ENCODE measurements around the gene IL5.
"Not testable (repeated sequence)": the region's sequence is repeated elsewhere in the genome, so short reads cannot be mapped to it uniquely, and the experiment has no call there.

IL5 gene

DNA sequence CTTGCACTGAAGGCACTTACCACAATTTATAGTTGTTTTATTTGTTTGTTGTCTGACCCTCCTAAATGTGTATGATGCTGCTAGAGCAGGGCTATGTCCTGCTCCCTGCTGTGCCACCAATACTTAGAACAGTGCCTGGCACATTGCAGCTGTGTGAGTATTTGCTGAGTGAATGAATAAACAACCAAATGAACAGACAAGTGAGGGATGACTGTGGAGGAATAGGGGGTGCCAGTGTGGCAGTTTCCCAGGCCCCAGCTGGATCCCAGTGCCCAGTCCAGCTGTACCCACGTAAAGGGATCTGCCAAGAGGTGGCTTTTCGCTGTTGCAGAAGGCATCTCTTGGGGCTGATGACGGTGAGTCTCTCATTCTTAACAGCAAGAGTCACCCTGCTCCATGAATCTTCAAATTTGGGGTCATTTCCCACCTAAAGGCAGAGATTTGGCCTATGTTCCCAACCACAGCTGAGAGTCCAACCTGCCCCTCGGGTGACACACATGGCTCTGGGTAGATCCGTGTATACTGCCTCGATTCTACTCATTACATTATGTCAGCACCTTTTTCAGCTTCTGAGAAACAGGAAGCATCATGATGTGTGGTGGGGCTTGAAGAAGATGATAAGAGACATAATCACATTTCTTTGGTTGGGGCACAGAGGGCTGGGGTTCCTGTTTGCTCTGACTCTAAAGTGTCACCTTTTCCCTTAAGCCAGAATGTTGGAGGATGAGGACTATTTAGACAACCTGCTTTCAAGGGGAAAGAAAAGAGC, 14.3 kb downstream of the IL5 start:
- peak; percentile 16 for DNase-seq

DNA sequence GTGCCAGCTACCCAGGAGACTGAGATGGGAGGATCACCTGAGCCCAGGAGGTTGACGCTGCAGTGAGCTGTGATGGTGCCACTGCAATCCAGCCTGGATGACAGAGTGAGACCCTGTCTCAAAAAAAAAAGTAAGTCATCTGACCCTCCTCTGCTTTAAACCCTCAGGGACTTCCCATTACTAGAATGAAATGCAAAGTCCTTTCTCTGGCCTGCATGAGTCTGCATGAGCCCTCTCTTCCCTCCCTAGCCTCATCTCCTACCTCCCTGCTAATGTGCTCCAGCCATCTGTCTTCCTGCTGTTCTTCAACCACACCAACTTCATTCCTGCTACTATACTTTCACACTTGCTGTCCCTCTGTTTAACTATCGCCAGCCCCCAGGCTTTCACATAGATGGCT, 15.3 kb downstream of the IL5 start:
- DNase-seq = no peak

- no peak for DNase-seq
Measured at GRCh38 chr5:132526974-132527564, 16.3 kb downstream of the IL5 start.

- DNase-seq = peak; percentile 62
Measured at GRCh38 chr5:132526290-132526973, 16.9 kb downstream of the IL5 start.

GRCh38 chr5:132525299-132525724, 18.0 kb downstream of the IL5 start:
- no peak for DNase-seq

GRCh38 chr5:132524877-132525276, 18.4 kb downstream of the IL5 start:
- not testable (repeated sequence) for DNase-seq

GRCh38 chr5:132522067-132522466, 21.3 kb downstream of the IL5 start:
- DNase-seq = not testable (repeated sequence)

- DNase-seq = not testable (repeated sequence)
Measured at GRCh38 chr5:132513618-132514336, 29.5 kb downstream of the IL5 start.

GRCh38 chr5:132510076-132510475, 33.2 kb downstream of the IL5 start:
- no peak for DNase-seq

- DNase-seq = peak; percentile 30
Measured at GRCh38 chr5:132506094-132506692, 37.1 kb downstream of the IL5 start.

DNA sequence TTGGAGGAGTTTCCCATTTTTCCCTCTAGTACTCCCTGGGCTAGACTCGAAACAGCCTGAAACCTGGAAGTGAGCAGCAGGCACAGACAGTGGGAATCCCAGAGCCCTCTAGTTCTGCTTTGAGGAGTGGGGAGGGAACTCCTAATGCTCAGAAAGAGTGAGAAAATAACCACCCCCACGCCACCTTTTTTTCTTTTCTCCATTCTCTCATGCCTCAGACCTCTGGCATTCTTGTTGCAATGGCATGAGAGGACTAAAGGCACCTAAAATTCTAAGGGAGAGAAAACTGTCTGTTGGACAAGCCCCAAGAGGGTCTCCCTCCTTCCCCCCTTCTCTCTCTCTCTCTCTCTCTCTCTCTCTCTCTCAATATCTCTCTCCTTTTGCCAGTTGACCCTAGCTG, 37.7 kb downstream of the IL5 start:
- no peak for DNase-seq

GRCh38 chr5:132504746-132505145, 38.6 kb downstream of the IL5 start:
- no peak for DNase-seq

GRCh38 chr5:132503244-132503643, 40.1 kb downstream of the IL5 start:
- DNase-seq = no peak

DNA sequence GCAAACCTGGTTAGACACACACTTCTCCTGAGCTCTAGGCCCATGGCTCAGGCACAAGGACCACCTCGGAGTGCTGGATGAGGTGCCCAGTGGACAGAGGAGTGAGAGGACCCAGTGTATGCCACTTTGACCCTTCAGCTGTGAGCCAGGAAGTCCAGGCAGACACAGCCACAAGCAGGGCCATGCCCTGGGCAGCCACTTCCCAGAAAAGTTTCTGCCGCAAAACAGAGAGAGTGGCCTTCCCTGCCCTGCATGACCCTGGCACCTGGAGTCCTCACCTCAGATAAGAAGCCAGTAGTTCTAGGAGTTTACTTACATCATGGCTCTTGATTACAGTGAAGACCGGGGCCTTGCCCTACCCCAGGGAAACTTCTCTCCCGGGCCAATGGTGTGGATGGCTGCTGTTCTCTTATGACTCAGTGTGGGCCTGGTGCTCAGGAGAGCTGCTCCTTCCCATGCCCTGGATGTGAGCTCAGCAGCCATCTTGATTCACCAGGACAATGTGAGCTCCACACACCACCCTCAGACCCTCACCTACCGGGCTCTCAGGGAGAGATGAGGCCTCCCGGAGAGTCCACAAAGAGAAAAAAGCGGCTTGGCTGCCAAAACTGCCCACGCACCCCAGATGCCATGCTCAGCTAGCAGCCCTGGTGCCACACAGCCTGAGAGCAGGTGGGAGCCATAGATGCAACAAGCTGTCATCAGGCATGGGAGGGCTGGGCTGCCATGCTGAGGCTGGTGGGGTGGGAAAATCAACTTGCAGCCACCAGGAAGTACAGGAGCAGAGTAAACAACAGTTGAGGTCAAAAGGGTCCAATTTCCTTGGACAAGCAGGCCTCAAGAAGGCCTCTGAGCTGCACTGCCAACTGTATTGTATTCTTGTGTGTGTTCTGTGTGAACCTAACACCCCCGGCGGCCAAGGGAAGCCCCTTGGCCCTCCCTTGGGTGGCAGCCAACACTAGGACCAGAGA, 41.1 kb downstream of the IL5 start:
- no peak for DNase-seq

GRCh38 chr5:132501629-132501956, 41.7 kb downstream of the IL5 start:
- no peak for DNase-seq

- DNase-seq = peak; percentile 84
Measured at GRCh38 chr5:132500931-132501628, 42.2 kb downstream of the IL5 start.

GRCh38 chr5:132500244-132500930, 42.9 kb downstream of the IL5 start:
- no peak for DNase-seq

DNA sequence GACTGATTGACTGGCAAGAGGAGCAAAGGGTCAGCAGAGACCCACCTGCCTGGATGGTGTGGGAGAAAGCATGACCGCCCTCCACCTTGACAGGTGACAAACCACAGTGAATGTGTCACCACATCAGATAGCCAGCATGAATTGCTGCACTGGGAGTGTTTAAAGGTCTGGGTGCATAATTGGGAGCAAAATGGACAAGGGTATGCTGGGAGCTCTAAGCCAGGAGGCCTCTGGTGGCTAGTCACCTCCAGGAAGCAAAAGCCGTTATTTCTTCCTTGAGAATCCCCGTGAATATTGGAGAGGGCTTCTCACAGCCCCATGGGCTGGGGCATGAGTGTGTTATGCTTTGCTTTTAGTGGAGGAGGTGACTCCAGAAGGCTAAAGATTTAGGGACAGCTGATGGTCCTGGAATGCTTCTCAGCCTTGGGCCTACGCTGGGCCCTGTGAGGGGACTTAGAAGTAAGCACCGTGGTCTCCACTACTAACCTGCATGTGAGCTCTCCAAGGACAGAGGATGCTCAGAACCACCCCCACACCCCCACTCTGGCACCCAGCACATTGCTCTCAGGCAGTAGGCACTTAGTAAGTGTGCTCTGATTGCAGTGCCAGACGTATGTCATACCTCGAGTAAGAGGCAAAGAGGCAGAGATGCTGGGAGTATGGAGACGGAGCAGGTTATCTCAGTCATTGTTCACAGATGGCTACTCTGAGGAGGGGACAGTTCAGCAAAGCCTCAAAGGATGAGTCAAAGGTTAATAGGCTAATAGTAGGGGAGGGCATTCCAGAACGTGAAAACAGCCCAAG, 43.7 kb downstream of the IL5 start:
- peak; percentile 5 for DNase-seq

- no peak for DNase-seq
Measured at GRCh38 chr5:132498686-132499271, 44.5 kb downstream of the IL5 start.

Measured in CD4-positive, alpha-beta T cell treated with Interleukin-17A for 1 hour (primary cell).